SK-N-SH treated with all-trans-retinoic acid at 6 μM for 48 hours (cell line): Measurements from ENCODE around the gene S100B.

Experiments
- ARNTL ChIP-seq: fragments of 450-650 bp; formaldehyde crosslinking; IDR thresholded peaks from 2 replicates; pipeline ENCODE4 v1.5.0; 2020; ENCODE audit warnings: low read depth, mild to moderate bottlenecking, moderate library complexity, borderline replicate concordance
- ESRRG ChIP-seq: fragments of 250-450 bp; sonication (Bioruptor Pico); IDR thresholded peaks from 2 replicates; pipeline ENCODE4 v1.6.1; 2021; ENCODE audit warnings: mild to moderate bottlenecking
- GLIS3 ChIP-seq: fragments of 250-450 bp; sonication (Bioruptor Pico); IDR thresholded peaks from 2 replicates; pipeline ENCODE4 v1.5.0; 2020; ENCODE audit warnings: mild to moderate bottlenecking, moderate library complexity
- OSR1 ChIP-seq: fragments of 250-450 bp; sonication (Bioruptor Pico); IDR thresholded peaks from 2 replicates; pipeline ENCODE4 v1.8.0; 2022; ENCODE audit warnings: moderate library complexity, mild to moderate bottlenecking, inconsistent platforms
- PATZ1 ChIP-seq: fragments of 250-450 bp; sonication (Bioruptor Pico); IDR thresholded peaks from 2 replicates; pipeline ENCODE4 v1.8.0; 2020; ENCODE audit warnings: mild to moderate bottlenecking, moderate library complexity, borderline replicate concordance
- RARB ChIP-seq: fragments of 250-450 bp; sonication (Bioruptor Pico); IDR thresholded peaks from 2 replicates; pipeline ENCODE4 v1.8.0; 2021; ENCODE audit warnings: mild to moderate bottlenecking, moderate library complexity
- SNAI2 ChIP-seq: fragments of 250-450 bp; sonication (Bioruptor Pico); IDR thresholded peaks from 2 replicates; pipeline ENCODE4 v1.5.0; 2020; ENCODE audit warnings: mild to moderate bottlenecking, moderate library complexity
- TCF4 ChIP-seq: fragments of 250-450 bp; sonication (Bioruptor Pico); IDR thresholded peaks from 2 replicates; pipeline ENCODE4 v1.8.0; 2021; ENCODE audit warnings: mild to moderate bottlenecking, moderate library complexity, borderline replicate concordance
- TOX ChIP-seq: fragments of 250-450 bp; sonication (Bioruptor Pico); IDR thresholded peaks from 2 replicates; pipeline ENCODE4 v1.8.0; 2021; ENCODE audit warnings: mild to moderate bottlenecking, moderate library complexity, borderline replicate concordance
- TSHZ2 ChIP-seq: fragments of 250-450 bp; sonication (Bioruptor Pico); IDR thresholded peaks from 2 replicates; pipeline ENCODE4 v1.5.0; 2020; ENCODE audit warnings: mild to moderate bottlenecking, moderate library complexity
- ZFP3 ChIP-seq: fragments of 250-450 bp; sonication (Bioruptor Pico); IDR thresholded peaks from 2 replicates; pipeline ENCODE4 v1.5.0; 2020; ENCODE audit warnings: mild to moderate bottlenecking, moderate library complexity
- ZNF70 ChIP-seq: fragments of 450-650 bp; formaldehyde crosslinking; IDR thresholded peaks from 2 replicates; pipeline ENCODE4 v1.5.0; 2020; ENCODE audit warnings: mild to moderate bottlenecking, moderate library complexity

GRCh38 chr21:46564391-46564790 lies 40.5 kb downstream of the S100B start:
- no peak for TF ChIP-seq ZNF70
- no peak for TF ChIP-seq SNAI2
- no peak for TF ChIP-seq TSHZ2 (CRISPR knock-in tag)
- TF ChIP-seq PATZ1 (CRISPR knock-in tag): no peak
- no peak for TF ChIP-seq TOX
- TF ChIP-seq ARNTL (CRISPR knock-in tag): no peak
- no peak for TF ChIP-seq RARB (CRISPR knock-in tag)
- TF ChIP-seq ZFP3 (CRISPR knock-in tag): no peak
- TF ChIP-seq ESRRG (CRISPR knock-in tag): no peak
- no peak for TF ChIP-seq OSR1
- no peak for TF ChIP-seq GLIS3 (CRISPR knock-in tag)
- no peak for TF ChIP-seq TCF4 (CRISPR knock-in tag)
